DOHH2 (cell line): Measurements from ENCODE around the gene FGGY.

Experiments
- H3F3A ChIP-seq: fragments of 200-600 bp; sonication (generic), shearing (Covaris generic); 2 replicates; pipeline ENCODE4 v1.6.0; 2016; ENCODE audit warnings: antibody characterized with exemption, mild to moderate bottlenecking; ENCODE audit not compliant: control insufficient read depth, insufficient read depth
- H3K27ac ChIP-seq: fragments of 200-600 bp; sonication (generic); 2 replicates; pipeline ENCODE4 v1.5.1; 2014; ENCODE audit warnings: low read depth, mild to moderate bottlenecking, low read length, moderate library complexity
- H3K27me3 ChIP-seq: fragments of 200-600 bp; sonication (generic); 2 replicates; pipeline ENCODE4 v1.6.1; 2014; ENCODE audit warnings: mild to moderate bottlenecking, low read length, mixed read lengths; ENCODE audit not compliant: control insufficient read depth
- H3K36me3 ChIP-seq: fragments of 200-600 bp; sonication (generic); 2 replicates; pipeline ENCODE4 v1.6.1; 2014; ENCODE audit warnings: mild to moderate bottlenecking, low read length, moderate library complexity, mixed read lengths; ENCODE audit not compliant: control insufficient read depth
- H3K4me1 ChIP-seq: fragments of 200-600 bp; sonication (generic); 2 replicates; pipeline ENCODE4 v1.6.1; 2014; ENCODE audit warnings: mild to moderate bottlenecking, low read length, mixed read lengths; ENCODE audit not compliant: control insufficient read depth
- H3K4me2 ChIP-seq: fragments of 200-600 bp; sonication (generic); 2 replicates; pipeline ENCODE4 v1.6.0; 2014; ENCODE audit warnings: mild to moderate bottlenecking, low read length, moderate library complexity
- H3K4me3 ChIP-seq: fragments of 200-600 bp; sonication (generic); 2 replicates; pipeline ENCODE4 v1.5.1; 2014; ENCODE audit warnings: mild to moderate bottlenecking, low read length, mixed read lengths
- H3K79me2 ChIP-seq: fragments of 200-600 bp; sonication (generic); 2 replicates; pipeline ENCODE4 v1.6.1; 2014; ENCODE audit warnings: mild to moderate bottlenecking, low read length, mixed read lengths; ENCODE audit not compliant: control insufficient read depth
- H3K9me2 ChIP-seq: fragments of 200-600 bp; sonication (generic); replicated peaks from 2 replicates; pipeline ENCODE4 v1.6.1; 2014; ENCODE audit warnings: mild to moderate bottlenecking, low read length, mixed read lengths; ENCODE audit not compliant: control insufficient read depth
- H3K9me3 ChIP-seq: fragments of 200-600 bp; sonication (generic); 2 replicates; pipeline ENCODE4 v1.6.1; 2014; ENCODE audit warnings: antibody characterized with exemption, low read length, mixed read lengths; ENCODE audit not compliant: control insufficient read depth, insufficient read depth
- H4K20me1 ChIP-seq: fragments of 200-600 bp; sonication (generic); 2 replicates; pipeline ENCODE4 v1.6.0; 2014; ENCODE audit warnings: low read depth, mild to moderate bottlenecking, antibody characterized with exemption, low read length, moderate library complexity; ENCODE audit not compliant: control insufficient read depth, insufficient read depth
- EZH2phosphoT487 ChIP-seq: fragments of 200-600 bp; sonication (generic); IDR thresholded peaks from 2 replicates; pipeline ENCODE4 v1.6.1; 2017; ENCODE audit warnings: borderline replicate concordance, mild to moderate bottlenecking, antibody characterized with exemption, low read length, moderate library complexity, mixed read lengths
- TF ChIP-seq, protein P1 (sequence below): fragments of 200-600 bp; sonication (generic); IDR thresholded peaks from one replicate; pipeline ENCODE4 v1.5.1; 2014; ENCODE audit warnings: antibody characterized with exemption, mild to moderate bottlenecking, low read depth, low read length; ENCODE audit not compliant: poor library complexity, severe bottlenecking

FGGY gene

DNA sequence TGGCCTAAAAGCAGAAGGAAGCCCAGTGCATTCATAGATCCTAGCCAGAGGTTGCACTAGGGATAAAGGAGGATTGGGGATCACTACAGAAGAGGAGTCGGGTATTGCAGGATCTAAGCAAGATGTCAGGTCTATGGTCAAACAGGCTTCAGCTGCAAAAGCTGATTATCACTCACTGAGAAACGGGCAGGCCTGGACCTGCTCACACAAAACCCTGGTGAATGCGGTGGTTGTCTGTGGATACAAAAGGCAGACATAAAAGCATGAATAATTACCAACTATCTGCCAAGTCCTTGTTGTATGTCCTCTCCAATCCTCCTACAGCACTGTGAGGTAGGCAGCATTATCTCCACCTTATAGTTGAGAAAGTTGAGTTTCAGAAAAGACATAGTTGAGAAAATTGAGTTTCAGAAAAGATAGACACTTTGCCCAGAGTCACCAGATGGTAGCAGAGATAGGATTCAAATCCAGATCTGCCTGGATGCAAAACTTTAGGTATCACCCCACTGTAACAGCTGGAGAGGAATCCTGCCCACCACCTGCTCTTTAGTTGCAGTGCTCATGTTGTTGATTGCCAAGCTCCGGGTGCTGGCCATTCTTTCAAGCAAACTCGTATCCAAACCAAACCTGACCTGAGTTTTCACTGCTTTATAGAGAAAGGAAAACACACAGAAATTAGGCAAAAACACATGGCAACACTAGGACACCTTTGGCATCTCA is 468.3 kb downstream of the FGGY start:
- Histone ChIP-seq H3K4me3 (no peak overlapping the region), H4K20me1 (no peaks in the 10 kb centered on the region), H3K9me3 (no peaks in the 10 kb centered on the region), H3K27me3 (no peaks in the 10 kb centered on the region), H3K79me2 (no peaks in the 10 kb centered on the region), H3K36me3 (no peaks in the 10 kb centered on the region), H3K4me1 (no peaks in the 10 kb centered on the region), H3K27ac (no peak overlapping the region), H3K9me2 (no peaks in the 10 kb centered on the region), H3K4me2 (no peak overlapping the region), H3F3A (no peaks in the 10 kb centered on the region)
- TF ChIP-seq, protein P1, sequence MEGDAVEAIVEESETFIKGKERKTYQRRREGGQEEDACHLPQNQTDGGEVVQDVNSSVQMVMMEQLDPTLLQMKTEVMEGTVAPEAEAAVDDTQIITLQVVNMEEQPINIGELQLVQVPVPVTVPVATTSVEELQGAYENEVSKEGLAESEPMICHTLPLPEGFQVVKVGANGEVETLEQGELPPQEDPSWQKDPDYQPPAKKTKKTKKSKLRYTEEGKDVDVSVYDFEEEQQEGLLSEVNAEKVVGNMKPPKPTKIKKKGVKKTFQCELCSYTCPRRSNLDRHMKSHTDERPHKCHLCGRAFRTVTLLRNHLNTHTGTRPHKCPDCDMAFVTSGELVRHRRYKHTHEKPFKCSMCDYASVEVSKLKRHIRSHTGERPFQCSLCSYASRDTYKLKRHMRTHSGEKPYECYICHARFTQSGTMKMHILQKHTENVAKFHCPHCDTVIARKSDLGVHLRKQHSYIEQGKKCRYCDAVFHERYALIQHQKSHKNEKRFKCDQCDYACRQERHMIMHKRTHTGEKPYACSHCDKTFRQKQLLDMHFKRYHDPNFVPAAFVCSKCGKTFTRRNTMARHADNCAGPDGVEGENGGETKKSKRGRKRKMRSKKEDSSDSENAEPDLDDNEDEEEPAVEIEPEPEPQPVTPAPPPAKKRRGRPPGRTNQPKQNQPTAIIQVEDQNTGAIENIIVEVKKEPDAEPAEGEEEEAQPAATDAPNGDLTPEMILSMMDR: no peak
- no peak for TF ChIP-seq EZH2phosphoT487

DNA sequence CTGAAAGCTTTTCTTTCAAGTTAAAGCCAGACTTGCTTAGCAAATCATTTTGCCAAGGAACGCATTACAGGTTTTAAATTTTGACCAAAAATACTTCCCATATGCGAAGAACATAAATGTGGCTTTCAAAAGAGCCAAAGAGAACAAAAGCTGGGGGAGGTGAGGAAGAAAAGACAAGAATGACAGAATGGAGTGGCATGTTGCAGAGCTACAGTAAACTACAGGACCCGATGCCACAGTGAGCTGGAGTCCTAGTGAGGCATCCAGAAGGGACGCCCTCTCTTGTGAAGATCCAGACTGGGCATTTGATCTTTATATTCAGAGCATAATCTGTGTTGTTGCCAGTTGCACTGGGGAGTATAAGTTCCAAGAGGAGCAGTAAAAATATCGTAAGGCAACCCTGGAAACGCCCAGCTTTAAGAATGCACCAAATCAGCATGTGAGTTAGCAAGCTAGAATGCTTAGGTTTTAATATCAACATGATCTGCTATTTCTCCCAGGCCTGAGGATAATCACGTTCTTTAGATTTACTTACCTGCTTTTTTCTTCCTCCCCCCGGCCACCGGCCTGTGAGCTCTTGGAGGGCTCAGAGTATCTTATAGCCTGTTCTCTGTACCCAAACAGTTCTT is 469.4 kb downstream of the FGGY start:
- no peaks in the 10 kb centered on the region for H4K20me1 ChIP-seq
- H3K36me3 ChIP-seq: no peaks in the 10 kb centered on the region
- H3K4me3 ChIP-seq: no peak overlapping the region
- H3K27me3 ChIP-seq: no peaks in the 10 kb centered on the region
- H3K27ac ChIP-seq: no peak overlapping the region
- H3K9me2 ChIP-seq: no peaks in the 10 kb centered on the region
- H3K79me2 ChIP-seq: no peaks in the 10 kb centered on the region
- H3K4me2 ChIP-seq: no peak overlapping the region
- TF ChIP-seq, protein P1: no peak
- TF ChIP-seq EZH2phosphoT487: no peak
- no peaks in the 10 kb centered on the region for H3F3A ChIP-seq
- H3K4me1 ChIP-seq: no peaks in the 10 kb centered on the region
- no peaks in the 10 kb centered on the region for H3K9me3 ChIP-seq

DNA sequence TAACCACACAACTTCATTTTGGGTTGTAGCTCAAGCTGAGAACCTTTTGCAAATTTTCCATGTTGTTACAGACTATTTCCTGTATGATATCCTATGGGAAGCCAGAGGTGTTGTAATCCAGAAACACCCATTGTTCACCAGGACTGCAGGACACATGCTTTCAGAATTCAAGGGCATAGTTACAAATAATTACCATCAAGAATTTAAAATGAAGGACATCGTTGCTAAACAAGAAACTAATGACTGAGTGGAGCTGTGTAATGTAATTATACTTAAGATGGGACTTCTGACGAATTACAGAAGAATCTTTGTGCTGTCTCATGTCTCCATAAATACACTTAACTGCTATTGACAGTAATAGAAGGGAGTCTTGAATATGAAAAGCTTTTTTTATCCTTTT is 470.2 kb downstream of the FGGY start:
- TF ChIP-seq, protein P1: no peak
- no peak for TF ChIP-seq EZH2phosphoT487
- Histone ChIP-seq H3K9me3 (no peaks in the 10 kb centered on the region), H3K4me3 (no peak overlapping the region), H3K27me3 (no peaks in the 10 kb centered on the region), H4K20me1 (no peaks in the 10 kb centered on the region), H3F3A (no peaks in the 10 kb centered on the region), H3K9me2 (no peaks in the 10 kb centered on the region), H3K27ac (no peak overlapping the region), H3K79me2 (no peaks in the 10 kb centered on the region), H3K4me2 (no peak overlapping the region), H3K36me3 (no peaks in the 10 kb centered on the region), H3K4me1 (no peaks in the 10 kb centered on the region)
